Fibroblast of pulmonary artery (primary cell): ENCODE measurements around the gene TUBG2.
A peak's percentile ranks its signal among the peaks of the same experiment; 100 is the strongest.
"Not testable (repeated sequence)": the region's sequence is repeated elsewhere in the genome, so short reads cannot be mapped to it uniquely, and the experiment has no call there.

Source experiments
- DNase-seq: peaks from one replicate; pipeline ENCODE4 v3.0.0-alpha.2; 2010; ENCODE audit warnings: low read depth
- H3K4me3 ChIP-seq: replicated peaks from 2 replicates; pipeline ENCODE4 v1.5.1; 2011; ENCODE audit warnings: low read depth, mild to moderate bottlenecking, control low read depth, low read length, moderate library complexity
- CTCF ChIP-seq: IDR thresholded peaks from 2 replicates; pipeline ENCODE4 v1.5.1; 2011; ENCODE audit warnings: mild to moderate bottlenecking, control low read depth, low read length, inconsistent platforms; ENCODE audit errors: missing control alignments

TUBG2 gene

GRCh38 chr17:42623271-42623670, 35.8 kb upstream of the TUBG2 start:
- no peak for DNase-seq
- no peak overlapping the region for H3K4me3 ChIP-seq
- TF ChIP-seq CTCF: no peak

- peak; percentile 30 for DNase-seq
- no peak for TF ChIP-seq CTCF
- no peak overlapping the region for H3K4me3 ChIP-seq
Observed at GRCh38 chr17:42623732-42624596, 35.1 kb upstream of the TUBG2 start.

- H3K4me3 ChIP-seq: not testable (repeated sequence)
Observed at GRCh38 chr17:42627032-42627764, 31.9 kb upstream of the TUBG2 start.

GRCh38 chr17:42629411-42630009, 29.6 kb upstream of the TUBG2 start:
- DNase-seq: peak; percentile 70
- no peak overlapping the region for H3K4me3 ChIP-seq
- no peak for TF ChIP-seq CTCF

More at GRCh38 chr17:42627032-42627764, 31.9 kb upstream of the TUBG2 start:
- not testable (repeated sequence) for DNase-seq

GRCh38 chr17:42632949-42633444, 26.1 kb upstream of the TUBG2 start:
- no peak for TF ChIP-seq CTCF
- no peak overlapping the region for H3K4me3 ChIP-seq
- DNase-seq: no peak

- H3K4me3 ChIP-seq: no peak overlapping the region
- TF ChIP-seq CTCF: no peak
- no peak for DNase-seq
Observed at GRCh38 chr17:42639525-42640113, 19.5 kb upstream of the TUBG2 start.

- TF ChIP-seq CTCF: no peak
- H3K4me3 ChIP-seq: no peak overlapping the region
- no peak for DNase-seq
Observed at GRCh38 chr17:42640121-42640520, 19.0 kb upstream of the TUBG2 start.
